Activated T-cell treated with anti-CD3 and anti-CD28 coated beads, Interleukin-2, amount 50 U/mL, for 1 hour (primary cell): Measurements from ENCODE around the gene GSDME.
"Not testable (repeated sequence)": the region's sequence is repeated elsewhere in the genome, so short reads cannot be mapped to it uniquely, and the experiment has no call there.

Source experiments
- DNase-seq: peaks from one replicate; pipeline ENCODE4 v3.0.0-alpha.2; 2020

GSDME gene

DNA sequence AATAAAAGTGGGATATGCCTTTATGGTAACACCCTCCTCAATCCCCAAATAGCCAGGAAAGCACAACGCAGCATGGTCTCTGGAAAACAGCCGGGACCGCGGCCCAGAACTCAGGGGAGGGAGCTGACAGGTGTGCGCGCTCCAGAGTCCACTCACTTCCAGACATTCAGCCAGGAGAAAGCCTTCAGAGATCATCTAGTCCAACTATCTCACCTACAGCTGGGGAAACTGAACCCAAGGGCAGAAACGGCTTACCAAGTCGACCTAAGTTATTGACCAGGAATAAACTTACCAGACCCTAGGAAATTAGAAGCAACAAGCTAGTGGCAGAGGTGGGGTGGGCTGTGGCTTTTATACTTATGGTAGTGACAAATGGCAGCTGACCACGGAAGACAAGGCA lies 16.4 kb downstream of the GSDME start:
- no peak for DNase-seq

DNA sequence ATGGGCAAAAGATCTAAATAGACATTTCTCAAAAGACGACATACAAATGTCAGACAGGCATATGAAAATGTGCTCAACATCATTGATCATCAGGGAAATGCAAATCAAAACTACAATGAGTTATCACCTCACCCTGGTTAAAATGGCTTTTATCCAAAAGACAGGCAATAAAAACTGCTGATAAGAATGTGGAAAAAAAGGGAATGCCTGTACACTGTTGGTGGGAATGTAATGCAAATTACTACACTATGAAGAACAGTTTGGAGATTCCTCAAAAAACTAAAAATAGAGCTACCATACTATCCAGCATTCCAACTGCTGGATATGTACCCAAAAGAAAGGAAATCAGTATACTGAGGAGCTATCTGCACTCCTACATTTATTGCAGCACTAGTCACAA lies 18.0 kb downstream of the GSDME start:
- no peak for DNase-seq

DNA sequence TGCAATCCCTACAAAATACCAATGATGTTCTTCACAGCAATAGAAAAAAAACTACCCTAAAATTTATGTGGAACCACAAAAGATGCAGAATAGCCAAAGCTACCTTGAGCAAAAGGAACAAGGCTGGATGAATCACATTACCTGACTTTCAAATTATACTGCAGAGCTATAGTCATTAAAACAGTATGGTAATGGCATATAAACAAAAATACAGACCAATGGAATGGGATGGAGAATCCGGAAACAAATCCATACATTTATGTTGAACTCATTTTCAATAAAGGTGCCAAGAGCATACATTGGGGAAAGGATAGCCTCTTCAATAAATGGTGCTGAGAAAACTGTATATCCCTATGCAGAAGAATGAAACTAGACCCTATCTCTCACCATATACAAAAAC lies 18.7 kb downstream of the GSDME start:
- no peak for DNase-seq

DNA sequence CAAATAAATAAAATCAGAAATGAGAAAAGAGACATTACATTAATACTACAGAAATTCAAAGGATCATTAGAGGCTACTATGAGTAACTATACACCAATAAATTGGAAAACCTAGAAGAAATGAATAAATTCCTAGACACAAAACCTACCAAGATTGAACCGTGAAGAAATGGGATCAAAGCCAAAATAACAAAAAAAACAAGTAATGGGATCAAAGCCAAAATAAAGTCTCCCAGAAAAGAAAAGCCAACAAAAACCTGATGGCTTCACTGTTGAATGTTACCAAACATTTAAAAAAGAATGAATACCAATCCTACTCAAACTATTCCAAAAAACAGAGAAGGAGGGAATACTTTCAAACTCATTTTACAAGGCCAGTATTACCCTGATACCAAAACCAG lies 20.0 kb downstream of the GSDME start:
- DNase-seq: no peak

DNA sequence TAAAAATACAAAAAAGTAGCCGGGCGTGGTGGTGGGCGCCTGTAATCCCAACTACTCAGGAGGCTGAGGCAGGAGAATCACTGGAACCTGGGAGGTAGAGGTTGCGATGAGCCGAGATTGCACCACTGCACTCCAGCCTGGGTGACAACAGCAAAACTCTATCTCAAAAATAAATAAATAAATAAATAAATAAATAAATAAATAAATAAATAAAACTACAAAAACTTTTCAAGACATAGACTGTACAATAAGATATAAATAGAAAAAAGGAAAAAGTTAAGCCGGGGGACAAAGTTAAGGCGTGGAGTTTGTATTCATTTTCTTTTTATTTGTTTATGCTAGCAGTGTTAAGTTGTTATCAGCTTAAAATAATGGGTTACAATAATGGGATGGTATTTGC lies 21.7 kb downstream of the GSDME start:
- DNase-seq: not testable (repeated sequence)

DNA sequence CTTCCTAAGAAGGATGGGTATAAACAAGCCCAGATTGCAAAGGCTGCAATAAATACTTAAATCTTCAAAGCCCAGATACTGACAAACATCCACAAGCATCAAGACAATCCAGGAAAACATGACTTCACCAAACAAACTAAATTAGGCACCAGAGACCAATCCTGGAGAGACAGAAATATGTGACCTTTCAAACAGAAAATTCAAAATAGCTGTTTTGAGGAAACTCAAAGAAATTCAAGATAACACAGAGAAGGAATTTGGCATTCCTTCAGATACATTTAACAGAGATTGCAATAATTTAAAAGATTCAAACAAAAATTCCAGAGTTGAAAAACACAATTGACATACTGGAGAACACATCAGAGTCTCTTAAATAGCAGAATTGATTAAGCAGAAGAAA lies 23.0 kb downstream of the GSDME start:
- no peak for DNase-seq

DNA sequence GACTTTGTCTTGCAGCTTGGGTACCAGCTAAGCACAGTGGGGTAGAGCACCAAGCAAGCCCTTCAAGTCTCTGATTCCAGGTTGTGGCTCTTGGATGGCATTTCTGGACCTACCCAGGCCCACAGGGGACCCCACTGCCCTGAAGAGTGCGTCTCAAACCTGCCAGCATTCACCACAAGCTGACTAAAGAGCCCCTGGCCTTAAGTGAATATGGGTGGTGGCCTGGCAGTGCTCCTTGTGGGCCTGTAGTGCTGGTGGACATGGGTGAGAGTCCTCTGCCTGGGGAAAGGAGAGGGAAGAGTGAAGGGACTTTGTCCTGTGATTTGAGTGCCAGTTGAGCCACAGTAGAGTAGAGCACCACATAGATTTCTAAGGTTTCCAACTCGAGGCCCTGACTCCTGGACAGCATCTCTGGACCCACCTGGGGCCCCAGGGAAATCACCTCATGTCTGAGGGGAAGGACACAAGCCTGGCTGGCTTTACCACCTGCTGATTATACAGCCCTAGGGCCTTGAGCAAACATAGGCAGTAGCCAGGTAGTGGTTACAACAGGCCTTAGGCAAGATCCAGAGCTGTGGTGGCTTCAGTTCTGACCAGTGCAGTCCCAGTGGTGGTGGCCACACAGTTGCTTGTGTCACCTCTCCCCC lies 23.7 kb downstream of the GSDME start:
- no peak for DNase-seq

DNA sequence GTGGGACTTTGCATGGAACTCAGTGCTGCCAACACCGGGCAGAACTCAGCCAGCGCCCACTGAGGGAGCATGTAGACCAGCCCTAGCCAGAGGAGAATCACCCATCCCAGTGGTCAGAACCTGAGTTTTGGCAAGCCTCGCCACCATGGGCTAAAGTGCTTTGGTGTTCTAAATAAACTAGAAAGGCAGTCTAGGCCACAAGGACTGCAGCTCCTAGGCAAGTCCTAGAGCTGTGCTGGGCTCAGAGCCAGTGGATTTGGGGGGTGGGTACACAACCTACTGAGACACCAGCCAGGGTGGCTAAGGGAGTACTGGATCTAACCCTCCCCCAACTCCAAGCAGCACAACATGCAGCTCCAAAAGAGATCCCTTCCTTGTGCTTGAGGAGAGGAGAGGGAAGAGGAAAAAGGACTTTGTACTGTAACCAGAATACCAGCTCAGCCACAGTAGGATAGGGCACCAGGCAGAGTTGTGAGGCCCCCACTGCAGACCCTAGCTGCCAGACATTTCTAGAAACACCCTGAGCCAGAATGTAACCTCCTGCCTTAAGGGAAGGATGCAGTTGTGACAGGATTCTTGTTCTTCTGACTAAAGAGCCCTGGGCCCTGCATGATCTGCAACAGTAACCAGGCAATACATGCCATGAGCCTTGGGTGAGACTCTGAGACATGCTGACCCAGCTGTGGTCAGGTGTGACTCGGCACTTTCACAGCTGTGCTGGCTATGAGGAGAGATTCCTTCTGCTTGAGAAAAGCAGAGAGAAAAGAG lies 24.4 kb downstream of the GSDME start:
- no peak for DNase-seq

DNA sequence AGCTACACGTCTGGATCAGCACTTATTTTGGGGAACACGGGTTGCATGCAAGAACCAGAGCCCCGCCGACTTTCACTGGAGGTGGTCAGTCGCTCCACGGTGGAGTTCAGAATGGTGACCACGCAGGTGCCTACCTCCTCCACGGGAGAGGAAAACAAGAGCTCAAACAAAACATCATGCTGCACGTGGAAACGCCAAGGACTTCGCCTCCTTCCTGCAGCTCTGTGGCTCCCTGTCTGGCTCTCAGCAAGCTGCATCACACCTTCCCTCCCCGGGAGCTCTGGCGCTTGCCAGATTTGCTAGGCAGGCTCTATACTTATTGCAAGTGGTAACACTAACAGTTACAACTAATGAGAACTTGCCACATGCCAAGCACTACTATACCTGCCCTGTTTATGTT lies 26.0 kb downstream of the GSDME start:
- DNase-seq: no peak

DNA sequence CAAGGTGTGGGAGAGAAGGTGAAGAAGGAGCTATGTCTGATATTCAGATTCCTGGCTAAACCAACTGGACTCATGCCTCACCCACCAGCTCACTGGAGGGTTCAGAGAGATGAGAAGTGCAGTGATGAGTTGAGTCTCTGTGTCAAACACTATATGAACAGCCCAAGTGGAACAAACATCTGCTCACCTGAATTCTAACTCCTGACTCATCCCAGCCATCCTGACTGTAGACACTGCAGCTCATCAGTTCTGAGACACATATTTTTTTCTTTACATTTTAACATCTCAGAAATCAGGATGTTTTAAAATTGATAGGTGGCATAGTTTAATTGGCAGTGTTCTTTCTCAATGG lies 27.3 kb downstream of the GSDME start:
- no peak for DNase-seq

DNA sequence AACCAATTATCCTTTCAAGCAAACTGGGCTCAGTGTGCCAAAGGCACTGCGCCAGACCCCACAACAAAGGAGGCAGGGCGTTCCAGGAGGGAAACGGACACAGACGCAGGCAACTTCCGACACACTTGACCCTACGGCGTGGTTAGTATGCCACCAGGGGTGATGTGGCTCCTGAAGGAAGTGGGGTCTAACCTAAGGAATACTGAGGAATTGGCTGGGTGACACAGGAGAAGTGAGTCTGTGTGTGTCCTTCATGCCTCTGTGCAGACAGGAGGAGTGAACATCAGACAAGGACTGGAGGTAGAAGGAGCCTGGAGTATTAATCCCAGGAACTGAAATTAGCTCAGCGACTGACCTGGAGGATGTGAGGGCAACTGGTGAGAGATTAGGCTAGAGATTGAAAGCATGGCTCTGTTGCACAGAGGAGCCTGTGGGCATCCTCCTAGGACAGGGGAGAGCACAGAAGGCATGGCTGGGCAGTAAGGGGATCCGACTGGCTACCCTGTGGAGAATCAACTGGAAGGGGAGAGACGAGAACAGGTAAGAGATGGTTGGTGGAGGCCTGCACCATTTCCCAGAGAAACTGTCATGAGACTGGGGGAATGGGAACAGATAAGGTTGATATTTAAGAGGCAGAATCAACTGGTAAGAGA lies 27.8 kb downstream of the GSDME start:
- no peak for DNase-seq

DNA sequence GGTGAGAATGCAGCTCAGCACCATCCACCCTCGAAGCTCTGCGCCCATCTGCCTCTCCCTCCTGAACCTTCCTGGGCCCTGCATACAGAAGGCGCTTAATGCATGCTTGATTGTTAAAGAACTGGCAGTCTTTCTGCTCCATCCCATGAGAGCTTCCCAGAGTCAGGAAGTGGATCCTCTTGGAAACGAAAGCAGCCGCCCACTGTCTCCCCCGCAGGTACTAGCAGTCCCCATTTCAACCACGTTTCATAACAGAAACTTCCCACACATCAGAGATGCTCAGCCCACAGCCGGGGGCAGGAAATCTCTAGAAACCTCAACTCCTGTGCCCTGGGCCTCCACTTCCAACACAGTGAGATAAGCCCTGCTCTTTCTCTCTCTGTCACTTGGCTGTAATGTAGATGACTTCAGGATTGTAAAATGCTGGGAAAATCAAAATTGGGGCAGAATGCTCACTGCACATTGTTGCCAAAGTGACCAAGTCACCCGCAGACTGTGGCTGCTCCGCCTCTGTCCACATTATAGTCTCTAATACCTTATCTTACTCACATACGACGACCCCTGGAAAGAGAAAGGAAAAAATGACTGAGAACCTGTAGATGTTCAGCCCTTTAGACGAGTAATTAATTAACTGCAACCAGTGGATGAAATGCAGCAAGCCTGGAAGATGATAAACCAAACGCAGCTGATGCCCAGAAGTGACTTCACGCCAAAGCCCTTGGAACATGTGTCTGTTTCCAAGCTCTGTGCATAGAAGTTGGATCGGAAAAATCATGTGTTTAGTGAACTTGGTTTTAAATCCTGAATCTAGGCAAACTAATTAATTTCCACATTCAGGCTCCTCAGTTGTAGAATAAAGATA lies 28.5 kb downstream of the GSDME start:
- no peak for DNase-seq

DNA sequence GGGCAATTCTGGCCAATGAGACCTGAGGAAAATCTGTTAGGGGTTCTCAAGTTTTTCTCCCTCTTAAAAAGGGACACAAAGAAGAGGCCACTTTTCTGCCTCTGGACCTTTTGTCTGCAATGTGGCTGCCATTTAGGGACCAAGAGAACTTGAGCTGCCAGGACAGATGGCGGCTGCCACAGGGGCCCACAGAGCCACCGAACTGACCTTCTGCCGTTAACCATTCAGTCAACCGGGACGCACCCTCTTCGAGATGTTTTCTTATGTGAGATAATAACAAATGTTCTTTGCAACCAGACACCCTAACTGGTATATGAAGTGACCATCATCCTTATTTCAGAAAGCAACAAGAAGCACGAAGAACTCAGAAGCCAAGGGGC lies 29.2 kb downstream of the GSDME start:
- DNase-seq: no peak

DNA sequence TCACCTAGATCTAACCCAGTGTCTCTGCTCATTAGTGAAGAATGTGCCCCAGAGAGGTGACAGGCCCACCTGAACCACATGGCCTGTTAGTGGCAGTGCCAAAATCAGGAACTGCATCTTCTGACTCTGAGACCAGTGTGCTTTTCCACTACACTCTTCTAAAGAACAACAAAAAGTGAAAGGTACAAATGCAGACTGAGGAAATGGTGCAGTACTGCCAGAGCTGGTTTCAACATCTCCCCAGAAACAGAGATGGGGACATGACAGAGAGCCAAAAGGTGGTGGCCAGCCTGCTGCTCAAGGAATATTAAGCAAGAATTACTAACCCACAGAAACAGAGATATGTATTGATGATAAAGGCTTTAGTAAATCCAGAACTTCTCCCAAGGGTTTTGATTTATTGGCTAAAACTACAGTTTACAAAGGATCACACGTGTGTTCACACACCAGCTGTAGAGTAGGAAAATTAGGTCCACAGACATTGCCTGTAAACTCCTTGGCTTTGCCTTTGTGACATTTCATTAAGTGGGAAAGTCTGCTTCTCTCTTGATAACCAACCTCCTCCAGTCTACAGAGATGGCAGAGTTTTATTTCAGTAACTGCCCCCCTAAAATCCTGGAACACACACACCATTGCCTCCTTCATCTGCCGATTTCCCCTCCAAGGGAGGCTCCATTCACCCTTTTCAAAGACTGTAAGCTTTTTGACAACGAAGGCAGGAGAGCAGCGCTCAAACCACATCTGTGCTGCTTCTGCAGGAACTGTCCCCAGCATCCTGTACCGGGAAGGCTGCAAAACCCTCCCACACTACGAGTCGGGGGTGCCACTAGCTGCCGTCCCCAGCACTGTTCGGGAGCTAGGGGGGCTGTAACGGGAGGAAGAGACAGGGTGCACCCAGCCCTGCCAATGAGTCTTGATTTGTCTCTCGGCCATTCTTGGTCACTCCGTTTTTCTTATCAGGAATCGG lies 29.8 kb downstream of the GSDME start:
- DNase-seq: no peak

DNA sequence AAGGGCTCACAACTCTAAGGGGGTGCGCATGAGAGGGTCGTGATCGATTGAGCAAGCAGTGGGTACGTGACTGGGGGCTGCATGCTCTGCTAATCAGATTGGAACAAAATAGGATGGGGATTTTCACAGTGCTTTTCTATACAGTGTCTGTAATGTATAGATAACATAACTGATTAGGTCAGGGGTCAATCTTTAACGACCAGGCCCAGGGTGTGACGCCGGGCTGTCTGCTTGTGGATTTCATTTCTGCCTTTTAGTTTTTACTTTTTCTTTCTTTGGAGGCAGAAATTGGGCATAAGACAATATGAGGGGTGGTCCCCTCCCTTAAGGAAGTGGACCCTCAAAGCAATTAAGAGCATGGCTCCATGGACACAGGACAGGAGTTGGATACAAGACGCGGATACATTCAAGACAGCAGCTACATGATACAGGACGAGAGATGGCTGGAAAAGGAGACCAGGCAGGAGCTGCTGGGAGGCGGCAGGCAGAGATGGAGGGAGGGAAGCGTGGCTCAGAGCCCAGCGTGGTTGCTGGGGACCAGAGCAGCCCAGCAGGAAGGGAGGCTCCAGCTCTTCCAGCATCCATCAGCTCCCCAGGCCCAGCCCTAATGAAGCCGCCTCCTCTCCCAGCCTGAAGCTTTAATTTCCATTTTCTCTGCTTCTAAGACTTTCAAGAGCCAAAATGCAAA lies 31.6 kb downstream of the GSDME start:
- DNase-seq: no peak

DNA sequence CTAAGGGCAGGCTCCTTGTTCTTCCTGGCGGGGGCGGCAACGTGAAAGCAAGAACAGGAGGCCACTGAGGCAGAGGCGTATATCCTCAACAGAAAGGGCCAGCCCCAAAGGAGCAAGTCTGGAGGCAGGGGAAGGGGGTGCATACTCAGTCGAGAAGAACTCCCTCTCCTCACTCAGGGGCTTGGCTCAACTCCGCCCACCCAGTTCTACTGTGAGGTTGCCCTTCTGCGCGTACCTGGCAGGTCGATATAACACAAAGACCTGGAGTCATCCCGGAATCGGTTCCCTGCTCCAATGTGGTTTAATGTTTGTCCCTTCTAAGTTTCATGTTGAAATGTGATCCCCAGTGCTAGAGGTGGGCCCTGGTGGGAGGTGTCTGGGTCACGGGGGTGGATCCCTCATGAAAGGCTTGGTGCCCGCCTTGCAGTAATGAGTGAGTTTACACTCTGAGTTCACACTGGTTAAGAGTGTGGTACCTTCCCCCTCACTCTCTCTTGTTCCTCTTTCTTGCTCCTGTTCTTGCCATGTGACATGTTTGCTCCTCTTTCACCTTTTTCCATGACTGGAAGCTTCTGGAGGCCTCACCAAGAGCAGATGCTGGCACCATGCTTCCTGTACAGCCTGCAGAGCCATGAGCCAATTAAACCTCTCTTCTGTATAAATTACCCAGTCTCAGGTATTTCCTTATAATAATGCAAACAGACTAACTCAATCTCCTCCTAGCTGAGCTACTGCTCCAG lies 32.6 kb downstream of the GSDME start:
- no peak for DNase-seq

DNA sequence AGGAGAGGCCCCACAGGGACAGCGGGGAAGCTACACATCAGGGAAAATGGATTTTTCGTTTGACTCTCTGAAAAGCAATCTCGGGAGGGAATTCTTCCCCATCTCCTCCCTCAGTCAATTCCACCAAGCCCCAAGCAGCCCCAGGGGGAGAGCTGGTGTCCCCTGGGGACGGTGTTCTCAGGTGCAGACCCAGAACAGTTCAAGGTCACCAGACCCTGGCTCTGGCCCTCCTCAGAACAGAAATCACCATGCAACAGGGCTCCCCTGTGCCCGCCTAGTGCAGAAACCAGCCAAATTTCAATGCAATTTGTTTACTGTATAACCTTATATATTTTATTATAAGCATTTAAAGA lies 34.1 kb downstream of the GSDME start:
- DNase-seq: no peak

DNA sequence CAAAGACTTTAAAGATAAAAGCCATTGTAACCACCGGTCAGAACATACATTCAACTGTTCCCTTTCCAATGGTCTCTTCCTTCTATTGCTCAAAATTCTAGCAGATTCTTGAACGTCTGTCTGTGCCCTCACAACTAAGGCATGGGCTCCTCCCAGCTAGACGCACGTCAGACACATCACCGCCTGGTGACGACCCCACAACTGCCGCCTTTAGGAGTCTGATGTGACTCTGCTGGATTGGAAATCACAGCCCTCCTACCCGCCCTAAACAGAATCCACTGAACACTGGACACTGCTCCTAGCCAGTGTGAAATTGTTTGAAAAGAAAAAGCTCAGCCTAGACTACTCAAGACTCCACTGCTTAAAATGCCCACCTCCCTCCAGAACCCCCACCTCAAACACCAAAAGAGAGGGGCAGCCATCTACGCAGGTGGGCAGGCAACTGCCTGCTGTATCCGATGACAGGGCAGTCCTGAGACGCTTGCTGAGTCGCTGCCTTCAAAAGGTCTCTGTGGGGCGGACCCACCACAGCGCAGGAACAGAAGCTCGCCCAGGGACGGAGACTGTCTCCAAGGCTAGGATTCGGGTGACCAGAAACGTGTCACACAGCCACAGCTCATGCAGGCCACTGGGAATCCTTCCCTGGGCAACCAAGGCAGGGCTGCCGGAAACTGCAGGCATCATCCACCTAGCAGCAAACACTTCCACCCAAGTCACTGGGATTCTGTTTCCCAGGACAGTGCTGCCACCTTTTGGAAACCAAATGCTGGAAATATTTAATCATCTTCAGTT lies 34.7 kb downstream of the GSDME start:
- no peak for DNase-seq

DNA sequence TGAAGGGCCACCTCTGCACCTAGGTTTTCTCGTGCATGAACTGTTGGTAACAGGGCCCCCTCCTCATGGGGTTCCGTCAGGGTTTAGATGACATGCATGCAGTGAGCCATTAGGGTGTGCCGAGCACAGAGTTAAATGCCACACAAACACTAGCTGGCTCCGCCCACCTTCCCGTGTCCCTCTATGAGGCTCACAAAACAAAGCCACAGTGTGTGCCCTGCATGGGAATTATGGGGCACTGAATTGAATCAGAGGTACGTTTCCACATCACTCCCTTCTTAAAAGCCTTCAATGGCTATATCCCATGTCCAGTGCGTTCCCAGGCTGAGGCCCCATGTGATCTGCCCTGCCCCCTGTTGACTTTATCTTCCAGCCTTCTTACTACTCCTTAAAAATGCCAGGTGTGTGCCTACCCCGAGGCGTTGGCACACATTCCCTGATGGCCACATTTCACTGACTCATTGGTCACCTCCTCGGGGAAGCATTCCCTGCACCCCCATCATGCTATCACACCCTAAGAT lies 35.7 kb downstream of the GSDME start:
- DNase-seq: no peak

DNA sequence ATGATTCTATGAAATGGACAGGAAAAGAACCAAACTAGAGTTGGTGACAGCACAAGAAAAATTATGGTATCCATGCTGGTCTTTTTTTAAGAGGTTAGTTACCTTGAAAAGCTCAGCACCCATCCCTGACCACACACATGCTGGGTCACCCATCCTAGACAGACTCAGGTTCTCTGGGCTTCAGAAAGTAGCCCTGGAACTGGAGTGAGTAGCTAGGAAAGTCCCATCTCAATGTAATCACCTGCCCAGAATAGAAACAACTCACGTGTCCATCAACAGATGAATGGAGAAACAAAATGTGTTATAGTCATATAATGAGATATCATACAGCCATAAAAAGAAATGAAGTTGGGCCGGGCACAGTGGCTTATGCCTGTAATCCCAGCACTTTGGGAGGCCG lies 37.0 kb downstream of the GSDME start:
- DNase-seq: no peak
